A673 (cell line): ENCODE measurements around the gene CCR6.

Experiments used
- CTCF ChIP-seq: fragments of 300-800, 200-600 bp; sonication (generic); conservative IDR thresholded peaks from 2 replicates; pipeline ENCODE4 v1.5.1; 2017; ENCODE audit warnings: low read depth, mild to moderate bottlenecking, antibody characterized with exemption, low read length, moderate library complexity, mixed read lengths
- EZH2 ChIP-seq: fragments of 200-600 bp; sonication (generic); IDR thresholded peaks from 2 replicates; pipeline ENCODE4 v1.6.1; 2017; ENCODE audit warnings: borderline replicate concordance, low read depth, mild to moderate bottlenecking, mixed read lengths, antibody characterized with exemption, low read length; ENCODE audit not compliant: poor library complexity, severe bottlenecking

GRCh38 chr6:167134448-167135328 is 11.8 kb downstream of the CCR6 start:
- TF ChIP-seq EZH2 (no peak), CTCF (no peak)
